WI38 (cell line): Measurements from ENCODE around the gene LIPI.
A peak's percentile ranks its signal among the peaks of the same experiment; 100 is the strongest.
"Not testable (repeated sequence)": the region's sequence is repeated elsewhere in the genome, so short reads cannot be mapped to it uniquely, and the experiment has no call there.

Experiments used
- H3K4me3 ChIP-seq: 2 replicates; pipeline ENCODE4 v1.5.1; 2011; ENCODE audit warnings: low read depth, mild to moderate bottlenecking, control low read depth, low read length
- CTCF ChIP-seq: IDR thresholded peaks from 2 replicates; pipeline ENCODE4 v1.5.1; 2012; ENCODE audit warnings: low read depth, mild to moderate bottlenecking, control low read depth, low read length

LIPI gene

DNA sequence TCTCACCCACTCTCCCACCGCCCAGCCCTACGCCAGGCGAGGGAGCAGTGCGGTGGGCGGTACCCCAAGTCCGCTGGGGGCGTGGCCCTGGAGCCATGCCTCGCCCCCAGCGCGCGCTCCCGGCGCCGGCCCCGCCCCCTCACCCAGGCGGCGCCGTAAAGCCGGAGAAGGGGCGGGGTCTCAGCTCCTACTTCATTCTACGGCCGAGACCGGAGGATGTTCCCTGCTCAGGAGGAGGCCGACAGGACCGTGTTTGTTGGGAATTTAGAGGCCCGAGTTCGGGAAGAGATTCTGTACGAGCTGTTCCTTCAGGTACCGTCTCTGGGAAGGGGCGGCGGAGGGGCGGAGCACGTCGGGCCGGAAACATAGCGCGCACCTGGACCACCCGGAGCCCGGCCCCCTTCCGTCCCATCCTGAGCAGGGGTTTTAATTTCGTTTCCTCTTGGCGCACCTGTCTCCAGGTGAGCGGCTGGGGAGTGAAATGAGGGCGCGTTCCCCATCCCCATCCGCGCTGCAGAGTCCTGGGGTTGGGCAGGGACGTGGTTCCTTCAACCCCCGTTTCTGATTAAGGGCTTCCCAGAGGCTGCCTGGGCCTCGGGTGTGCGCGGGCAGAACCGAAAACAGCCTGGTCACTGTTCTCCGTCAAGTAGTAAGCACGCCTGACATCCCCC is 5.4 kb upstream of the LIPI start, which contains the start of gene RBM11:
TSS of gene RBM11 (plus strand) at position 187 of the 671 bp plus-strand sequence. CDS start at position 217, 30 bp downstream.
- no peak for TF ChIP-seq CTCF
- peak within 1 kb of the TSS; percentile 38 for H3K4me3 ChIP-seq

GRCh38 chr21:14213164-14213563 is 2.4 kb upstream of the LIPI start:
- H3K4me3 ChIP-seq, result no peak overlapping the region
- no peak for TF ChIP-seq CTCF

DNA sequence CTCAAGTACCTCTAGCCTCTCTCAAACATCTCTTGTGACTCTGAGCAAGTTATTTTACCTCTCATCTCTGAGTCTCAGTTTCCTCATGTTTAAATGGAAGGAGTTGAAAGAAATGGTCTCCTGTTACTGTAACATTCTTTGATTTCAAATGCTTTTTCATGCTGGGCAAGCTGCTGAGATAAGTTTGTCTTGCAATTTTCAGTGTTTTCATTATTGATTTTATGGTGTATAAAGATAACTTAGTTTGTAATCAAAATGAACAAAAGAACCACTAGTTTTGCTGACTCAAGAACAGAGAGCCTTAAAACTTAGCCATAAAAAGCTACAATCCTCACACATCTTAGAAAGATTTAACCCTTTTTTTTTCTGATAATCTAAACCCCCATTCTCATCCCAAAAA is 4.5 kb downstream of the LIPI start:
- TF ChIP-seq CTCF, result no peak
- no peak overlapping the region for H3K4me3 ChIP-seq

DNA sequence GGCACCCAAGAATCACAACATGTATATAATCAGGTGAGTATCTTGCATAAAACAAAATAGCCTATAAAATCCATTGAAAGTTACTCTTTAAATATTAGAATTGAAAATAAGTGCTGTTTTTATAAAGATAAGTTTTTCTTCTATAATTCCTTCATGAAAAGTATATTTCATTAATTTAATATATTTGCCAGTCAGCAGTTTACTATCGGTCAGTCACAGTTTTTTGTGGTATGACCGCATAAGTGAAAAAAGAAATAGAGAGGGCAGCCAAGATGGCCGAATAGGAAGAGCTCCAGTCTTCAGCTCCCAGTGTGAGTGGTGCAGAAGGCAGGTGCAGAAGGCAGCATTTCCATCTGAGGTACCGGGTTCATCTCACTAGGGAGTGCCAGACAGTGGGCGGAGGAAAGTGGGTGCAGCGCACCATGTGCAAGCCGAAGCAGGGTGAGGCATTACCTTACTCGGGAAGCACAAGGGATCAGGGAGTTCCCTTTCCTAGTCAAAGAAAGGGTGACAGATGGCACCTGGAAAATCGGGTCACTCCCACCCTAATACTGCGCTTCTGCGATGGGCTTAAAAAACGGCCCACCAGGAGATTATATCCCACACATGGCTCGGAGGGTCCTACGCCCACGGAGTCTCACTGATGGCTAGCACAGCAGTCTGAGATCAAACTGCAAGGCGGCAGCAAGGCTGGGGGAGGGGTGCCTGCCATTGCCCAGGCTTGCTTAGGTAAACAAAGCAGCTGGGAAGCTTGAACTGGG is 44.1 kb downstream of the LIPI start:
- not testable (repeated sequence) for H3K4me3 ChIP-seq

- TF ChIP-seq CTCF, result no peak
- no peak overlapping the region for H3K4me3 ChIP-seq
These were observed 66.8 kb downstream of the LIPI start for GRCh38 chr21:14143999-14144398.

GRCh38 chr21:14124266-14124665 is 86.5 kb downstream of the LIPI start:
- TF ChIP-seq CTCF, result no peak
- no peak overlapping the region for H3K4me3 ChIP-seq

GRCh38 chr21:14121719-14122118 is 89.0 kb downstream of the LIPI start:
- no peak for TF ChIP-seq CTCF

More at GRCh38 chr21:14121719-14122118, 89.0 kb downstream of the LIPI start:
- H3K4me3 ChIP-seq, result no peak overlapping the region
